ENCODE results near the gene OXNAD1. TPM values are rescaled to one million over a fixed set of nuclear protein-coding genes. Genes with fewer than 3 reads are reported as not detected.

The OXNAD1 gene
- total and polyA plus RNA-seq, 2 of the 13 experiments (the other 11 are each of a cell fraction or from before 2014, with no cell fraction given) = 9.9 to 18.8 TPM

GRCh38 chr3:16229681-16230080 lies 35.3 kb upstream of the OXNAD1 start:
- H3K4me2 ChIP-seq (ENCODE audit: low read depth, low read length) = no peak overlapping the region
- no peaks in the 10 kb centered on the region for H3K79me2 ChIP-seq (ENCODE audit: insufficient read depth, low read length)
- H3K27ac ChIP-seq (ENCODE audit: extremely low read length, insufficient read depth, low read length) = no peak overlapping the region
- H3K9ac ChIP-seq (ENCODE audit: insufficient read depth, low read depth, low read length) = no peak overlapping the region
- ATAC-seq = no peak
- no peaks in the 10 kb centered on the region for H3K9me3 ChIP-seq (ENCODE audit: low read length)
- H3K4me1 ChIP-seq (ENCODE audit: insufficient read depth, low read length) = no peaks in the 10 kb centered on the region
- H3K4me3 ChIP-seq (replicated peaks in 1 of 3; ENCODE audit: insufficient read depth in 1 of 3, low read depth in 2 of 3, low read length in 3 of 3) = no peak overlapping the region
- POLR2A ChIA-PET = no interaction called here
- no peak for FAIRE-seq
- no peaks in the 10 kb centered on the region for H3K27me3 ChIP-seq (ENCODE audit: control insufficient read depth in 1 of 2, insufficient read depth in 2 of 2, low read length in 2 of 2)
- intact Hi-C loops (cut with micrococcal nuclease; ENCODE audit: unreplicated experiment) = no loop called here
- no peak for TF ChIP-seq NCOR1 (IDR thresholded peaks at IDR 0.05; ENCODE audit: borderline replicate concordance, low read length)
- no peak for TF ChIP-seq ZNF879 (CRISPR knock-in tag; IDR thresholded peaks at IDR 0.05)
- TF ChIP-seq ZNF44 (CRISPR knock-in tag; IDR thresholded peaks at IDR 0.05) = no peak
- TF ChIP-seq SMAD9 (CRISPR knock-in tag; IDR thresholded peaks at IDR 0.05) = no peak
- no peak for TF ChIP-seq ARNT2 (CRISPR knock-in tag; IDR thresholded peaks at IDR 0.05; ENCODE audit: low read depth)
- no peak overlapping the region for H2AFZ ChIP-seq (ENCODE audit: low read length)
- CTCF ChIA-PET (ENCODE audit: low intra/inter-chr PET ratio, low total read pairs) = no interaction called here
- DNase-seq (ENCODE audit: low spot score) = no peak
- H4K20me1 ChIP-seq (ENCODE audit: insufficient read depth, low read length) = no peaks in the 10 kb centered on the region
- no TSS peak for BruUV-seq (replicated peaks)
- H3K36me3 ChIP-seq (replicated peaks in 1 of 2; ENCODE audit: control insufficient read depth in 1 of 2, insufficient read depth in 2 of 2, low read length in 2 of 2) = no peaks in the 10 kb centered on the region
- in situ Hi-C loops (cut with HindIII; ENCODE audit: extremely low pct_ligation_motif_present, low pct_unique_long_range_greater_than_20kb) = loop anchor here (25.0 kb wide), 1 partner anchor 592 kb away; no protein-coding TSS in a partner anchor

- ATAC-seq (no peak), FAIRE-seq (no peak), DNase-seq (ENCODE audit: low spot score) (no peak)
- Histone ChIP-seq H3K36me3 (replicated peaks in 1 of 2; ENCODE audit: control insufficient read depth in 1 of 2, insufficient read depth in 2 of 2, low read length in 2 of 2) (no peaks in the 10 kb centered on the region), H3K9me3 (ENCODE audit: low read length) (no peaks in the 10 kb centered on the region), H3K9ac (ENCODE audit: insufficient read depth, low read depth, low read length) (no peak overlapping the region), H3K27ac (ENCODE audit: extremely low read length, insufficient read depth, low read length) (no peak overlapping the region), H3K27me3 (ENCODE audit: control insufficient read depth in 1 of 2, insufficient read depth in 2 of 2, low read length in 2 of 2) (no peaks in the 10 kb centered on the region), H4K20me1 (ENCODE audit: insufficient read depth, low read length) (no peaks in the 10 kb centered on the region), H3K4me1 (ENCODE audit: insufficient read depth, low read length) (no peaks in the 10 kb centered on the region), H3K79me2 (ENCODE audit: insufficient read depth, low read length) (no peaks in the 10 kb centered on the region), H2AFZ (ENCODE audit: low read length) (no peak overlapping the region), H3K4me2 (ENCODE audit: low read depth, low read length) (no peak overlapping the region), H3K4me3 (replicated peaks in 1 of 3; ENCODE audit: insufficient read depth in 1 of 3, low read depth in 2 of 3, low read length in 3 of 3) (no peak overlapping the region)
- CTCF ChIA-PET (ENCODE audit: low intra/inter-chr PET ratio, low total read pairs) = no interaction called here
- intact Hi-C loops (cut with micrococcal nuclease; ENCODE audit: unreplicated experiment) = no loop called here
- POLR2A ChIA-PET = no interaction called here
- TF ChIP-seq, protein P1, sequence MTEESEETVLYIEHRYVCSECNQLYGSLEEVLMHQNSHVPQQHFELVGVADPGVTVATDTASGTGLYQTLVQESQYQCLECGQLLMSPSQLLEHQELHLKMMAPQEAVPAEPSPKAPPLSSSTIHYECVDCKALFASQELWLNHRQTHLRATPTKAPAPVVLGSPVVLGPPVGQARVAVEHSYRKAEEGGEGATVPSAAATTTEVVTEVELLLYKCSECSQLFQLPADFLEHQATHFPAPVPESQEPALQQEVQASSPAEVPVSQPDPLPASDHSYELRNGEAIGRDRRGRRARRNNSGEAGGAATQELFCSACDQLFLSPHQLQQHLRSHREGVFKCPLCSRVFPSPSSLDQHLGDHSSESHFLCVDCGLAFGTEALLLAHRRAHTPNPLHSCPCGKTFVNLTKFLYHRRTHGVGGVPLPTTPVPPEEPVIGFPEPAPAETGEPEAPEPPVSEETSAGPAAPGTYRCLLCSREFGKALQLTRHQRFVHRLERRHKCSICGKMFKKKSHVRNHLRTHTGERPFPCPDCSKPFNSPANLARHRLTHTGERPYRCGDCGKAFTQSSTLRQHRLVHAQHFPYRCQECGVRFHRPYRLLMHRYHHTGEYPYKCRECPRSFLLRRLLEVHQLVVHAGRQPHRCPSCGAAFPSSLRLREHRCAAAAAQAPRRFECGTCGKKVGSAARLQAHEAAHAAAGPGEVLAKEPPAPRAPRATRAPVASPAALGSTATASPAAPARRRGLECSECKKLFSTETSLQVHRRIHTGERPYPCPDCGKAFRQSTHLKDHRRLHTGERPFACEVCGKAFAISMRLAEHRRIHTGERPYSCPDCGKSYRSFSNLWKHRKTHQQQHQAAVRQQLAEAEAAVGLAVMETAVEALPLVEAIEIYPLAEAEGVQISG (CRISPR knock-in tag; IDR thresholded peaks at IDR 0.05) = no peak
- TF ChIP-seq CREBL2 (CRISPR knock-in tag; IDR thresholded peaks at IDR 0.05; ENCODE audit: borderline replicate concordance) (no peak), TEAD2 (CRISPR knock-in tag; IDR thresholded peaks at IDR 0.05) (no peak), ZMYM3 (CRISPR knock-in tag; IDR thresholded peaks at IDR 0.05) (no peak), ETV6 (CRISPR knock-in tag; conservative IDR thresholded peaks at IDR 0.05) (no peak), MAX (IDR thresholded peaks at IDR 0.05) (no peak), ZNF749 (CRISPR knock-in tag; IDR thresholded peaks at IDR 0.05; ENCODE audit: borderline replicate concordance) (no peak)
- WGBS (ENCODE audit: low lambda C conversion rate) = 85% methylated on average over 2 of the region's 2 CpGs
- BruUV-seq (replicated peaks) = no TSS peak
- in situ Hi-C loops (cut with HindIII; ENCODE audit: extremely low pct_ligation_motif_present, low pct_unique_long_range_greater_than_20kb) = loop anchor here (25.0 kb wide), 1 partner anchor 595 kb away; no protein-coding TSS in a partner anchor
These were observed 33.0 kb upstream of the OXNAD1 start for GRCh38 chr3:16231983-16232382.

Measured in HepG2 (cell line).